Stimulated activated CD4-positive, alpha-beta T cell treated with anti-CD3 and anti-CD28 coated beads, TNF-alpha, amount 100 ng/mL, for 24 hours (primary cell): ENCODE data around the gene HS3ST6.
"Not testable (repeated sequence)": the region's sequence is repeated elsewhere in the genome, so short reads cannot be mapped to it uniquely, and the experiment has no call there.

Experiments used
- DNase-seq, 3 experiments: peaks; one replicate each; pipeline ENCODE4 v3.0.0-alpha.2; 2020; ENCODE audit warnings: low read depth in 3 of 3

Gene HS3ST6

DNA sequence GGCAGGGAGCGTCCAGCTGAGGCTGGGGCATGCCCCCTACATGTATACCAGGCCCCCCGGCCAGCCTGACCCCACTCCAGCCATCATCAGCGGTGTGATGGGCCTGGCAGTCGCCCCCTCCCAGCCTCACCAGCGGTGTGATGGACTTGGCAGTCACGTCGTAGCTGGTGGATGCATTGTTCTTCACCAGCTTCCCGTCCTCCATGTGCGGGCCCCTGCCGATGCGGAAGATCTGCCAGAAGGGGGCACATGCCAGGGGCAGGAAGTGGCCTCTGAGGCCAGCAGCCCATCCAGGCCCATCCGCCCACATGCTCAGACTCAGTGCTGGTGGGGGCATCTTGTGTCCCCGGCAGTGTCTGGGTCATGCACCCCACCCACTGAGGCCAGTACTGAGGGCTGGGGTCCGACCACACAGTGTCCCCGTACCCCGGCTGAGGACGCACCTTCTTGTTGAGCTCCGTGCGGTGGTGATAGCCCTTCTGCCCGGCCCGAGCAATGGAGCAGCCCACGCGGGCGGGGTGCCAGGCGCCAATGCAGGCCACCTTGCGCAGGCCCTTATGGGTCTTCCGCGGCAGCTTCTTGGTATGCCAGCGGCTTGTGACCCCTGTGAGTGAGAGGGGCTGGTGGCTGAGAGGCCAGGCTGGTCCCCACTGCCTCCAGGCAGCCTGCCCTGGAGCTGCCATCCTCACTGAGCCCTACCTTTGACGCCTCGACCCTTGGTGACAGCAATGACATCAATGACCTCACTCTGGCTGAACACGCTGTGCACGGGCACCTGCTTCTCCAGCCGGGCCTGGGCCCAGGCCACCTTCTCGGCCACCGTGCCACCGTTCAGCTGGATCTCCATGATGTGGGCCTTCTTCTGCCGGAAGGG is 28.5 kb upstream of the HS3ST6 start:
- DNase-seq, result no peak

DNA sequence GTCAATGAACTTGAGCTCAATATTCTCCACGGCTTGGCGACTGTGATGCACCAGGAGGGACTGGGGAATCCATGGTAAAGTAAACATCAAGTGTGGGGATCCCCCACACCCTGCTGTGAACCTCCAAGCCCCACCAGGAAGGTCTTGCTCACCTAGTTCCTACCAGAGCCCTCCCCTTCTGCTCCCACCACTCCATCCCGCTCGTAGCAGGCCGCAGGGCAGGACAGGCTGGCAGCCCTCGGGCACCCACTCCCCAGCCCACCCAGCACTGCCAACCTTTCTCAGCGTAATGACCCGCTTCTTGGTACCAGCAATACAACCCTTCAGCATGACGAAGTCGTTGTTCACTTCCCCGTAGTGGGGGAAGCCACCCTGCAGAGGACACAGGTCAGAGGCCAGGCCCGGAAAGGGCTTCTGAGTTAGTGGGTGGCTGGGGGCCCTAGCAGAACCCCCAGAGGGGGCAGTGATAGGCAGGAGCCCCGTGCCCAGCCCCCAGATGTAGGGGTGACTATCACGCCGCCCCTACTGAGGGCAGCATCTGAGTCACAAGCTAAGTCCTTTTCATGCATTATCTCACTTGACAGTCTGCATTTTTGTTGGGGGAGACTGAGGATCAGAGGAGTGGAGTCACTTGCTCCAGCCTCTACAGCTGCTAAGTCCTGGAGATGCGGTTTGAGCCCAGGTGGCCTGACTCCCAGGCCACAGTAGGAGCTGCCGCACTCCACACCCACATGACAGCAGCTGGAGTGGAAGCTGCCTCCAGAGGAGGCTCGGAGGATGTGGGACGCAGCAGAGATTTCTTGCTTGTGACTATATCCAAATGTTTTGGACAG is 27.6 kb upstream of the HS3ST6 start:
- DNase-seq, result no peak

DNA sequence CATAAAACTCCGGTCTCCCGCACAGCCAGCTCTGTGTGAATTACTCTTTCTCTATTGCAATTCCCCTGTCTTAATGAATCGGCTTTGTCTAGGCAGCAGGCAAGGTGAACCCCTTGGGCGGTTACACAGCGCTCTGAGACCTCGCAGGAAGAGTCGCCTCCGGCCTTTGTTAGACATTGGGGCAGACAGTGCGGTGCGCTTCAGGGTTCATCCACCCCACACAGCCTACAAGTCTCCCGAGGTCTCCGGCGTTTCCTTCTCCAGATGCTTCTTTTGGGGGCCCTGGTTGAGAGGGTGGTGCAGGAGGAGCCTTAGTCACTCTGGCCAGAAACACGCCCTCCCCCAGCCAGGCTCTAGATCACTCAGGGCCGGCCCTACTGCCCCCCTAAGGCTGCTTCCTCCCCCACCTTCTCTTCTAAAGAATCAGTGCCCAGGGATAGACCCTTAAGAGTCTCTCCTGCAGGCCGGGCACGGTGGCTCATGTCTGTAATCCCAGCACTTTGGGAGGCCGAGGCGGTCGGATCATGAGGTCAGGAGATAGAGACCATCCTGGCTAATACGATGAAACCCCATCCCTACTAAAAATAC is 26.5 kb upstream of the HS3ST6 start:
- DNase-seq, result no peak

DNA sequence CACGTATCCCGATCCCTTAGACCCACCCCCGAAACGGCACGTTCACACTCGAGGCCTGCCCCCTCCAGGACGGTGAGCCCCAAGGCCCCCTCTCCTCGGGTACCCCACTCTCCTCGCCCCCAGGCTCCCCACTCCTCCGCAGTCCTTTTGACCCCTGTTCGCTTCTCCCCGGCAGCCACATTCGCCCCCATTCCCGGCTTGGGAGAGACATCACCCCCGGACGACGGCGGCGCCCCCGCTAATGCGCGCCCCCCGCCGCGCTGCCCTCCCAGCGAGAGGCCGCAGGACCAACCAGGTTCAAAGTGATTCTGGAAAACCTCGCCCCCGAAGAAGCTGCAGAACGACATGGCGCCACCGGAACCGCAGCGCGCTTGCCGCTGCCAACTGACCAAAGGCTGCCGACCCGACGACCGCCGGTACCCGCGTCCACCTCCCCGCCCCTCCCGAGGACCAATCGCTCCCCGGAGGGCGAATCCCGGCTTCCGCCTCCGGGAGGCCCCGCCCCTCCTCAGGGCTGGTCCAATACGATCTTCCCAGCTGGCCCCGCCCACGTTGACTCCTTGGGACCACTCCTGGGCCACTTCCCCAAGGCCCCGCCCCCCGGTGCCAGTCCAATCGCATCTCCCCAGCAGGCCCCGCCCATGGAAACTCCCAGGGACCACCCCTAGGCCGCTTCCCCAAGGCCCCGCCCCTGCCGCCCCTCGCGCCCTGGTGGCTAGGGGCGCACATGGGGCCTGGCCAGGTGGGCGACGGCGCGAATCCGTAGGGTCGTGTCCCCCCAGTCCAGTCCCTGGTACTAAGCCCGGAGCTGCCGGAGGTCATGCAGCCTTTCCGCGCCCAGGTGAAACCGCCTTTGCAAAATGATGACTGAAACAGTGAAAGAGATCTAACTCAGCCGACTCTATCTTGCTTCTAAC is 24.9 kb upstream of the HS3ST6 start, which contains the start of gene MSRB1:
TSS of gene MSRB1 (minus strand) at position 390 of the 917 bp plus-strand sequence. CDS start at position 347, 43 bp downstream.
- peak; percentile 99 to 100 (median 99) for DNase-seq

DNA sequence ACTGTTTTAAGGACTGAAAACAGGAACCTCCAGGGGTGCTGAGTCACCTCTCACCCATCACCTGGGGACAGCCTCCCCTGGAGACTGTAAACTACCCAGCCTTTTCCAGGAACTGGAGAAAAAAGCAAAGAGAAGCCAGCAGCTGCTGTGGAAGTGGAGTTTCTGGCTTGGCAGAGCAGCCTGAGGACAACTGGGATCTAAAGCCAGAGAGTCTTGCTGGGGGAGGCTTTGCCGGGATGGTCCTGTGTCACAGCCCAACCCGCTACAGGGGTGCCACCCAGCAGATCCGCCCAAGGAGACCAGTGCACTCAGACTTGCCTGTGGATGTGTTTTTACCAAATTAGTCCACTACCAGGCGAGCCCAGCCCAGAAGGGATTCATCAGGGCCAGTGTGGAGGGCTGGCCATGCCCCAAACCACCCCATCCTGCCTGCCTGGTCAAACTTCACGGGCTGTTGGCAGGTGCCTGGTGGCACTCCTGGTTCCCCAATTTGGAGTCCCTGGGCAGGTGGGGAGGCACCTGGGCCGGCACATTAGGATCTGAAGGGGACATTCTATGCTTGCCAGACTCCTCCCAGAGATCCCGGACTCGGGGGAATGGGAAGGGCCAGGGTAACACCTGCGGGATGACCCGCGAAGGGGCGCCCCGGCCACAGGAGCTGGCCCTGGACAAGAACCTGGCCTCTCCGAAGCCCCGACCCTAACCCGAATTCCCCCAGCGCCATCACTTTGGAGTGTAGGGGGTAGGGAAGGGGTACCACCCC is 24.0 kb upstream of the HS3ST6 start:
- DNase-seq, result no peak

DNA sequence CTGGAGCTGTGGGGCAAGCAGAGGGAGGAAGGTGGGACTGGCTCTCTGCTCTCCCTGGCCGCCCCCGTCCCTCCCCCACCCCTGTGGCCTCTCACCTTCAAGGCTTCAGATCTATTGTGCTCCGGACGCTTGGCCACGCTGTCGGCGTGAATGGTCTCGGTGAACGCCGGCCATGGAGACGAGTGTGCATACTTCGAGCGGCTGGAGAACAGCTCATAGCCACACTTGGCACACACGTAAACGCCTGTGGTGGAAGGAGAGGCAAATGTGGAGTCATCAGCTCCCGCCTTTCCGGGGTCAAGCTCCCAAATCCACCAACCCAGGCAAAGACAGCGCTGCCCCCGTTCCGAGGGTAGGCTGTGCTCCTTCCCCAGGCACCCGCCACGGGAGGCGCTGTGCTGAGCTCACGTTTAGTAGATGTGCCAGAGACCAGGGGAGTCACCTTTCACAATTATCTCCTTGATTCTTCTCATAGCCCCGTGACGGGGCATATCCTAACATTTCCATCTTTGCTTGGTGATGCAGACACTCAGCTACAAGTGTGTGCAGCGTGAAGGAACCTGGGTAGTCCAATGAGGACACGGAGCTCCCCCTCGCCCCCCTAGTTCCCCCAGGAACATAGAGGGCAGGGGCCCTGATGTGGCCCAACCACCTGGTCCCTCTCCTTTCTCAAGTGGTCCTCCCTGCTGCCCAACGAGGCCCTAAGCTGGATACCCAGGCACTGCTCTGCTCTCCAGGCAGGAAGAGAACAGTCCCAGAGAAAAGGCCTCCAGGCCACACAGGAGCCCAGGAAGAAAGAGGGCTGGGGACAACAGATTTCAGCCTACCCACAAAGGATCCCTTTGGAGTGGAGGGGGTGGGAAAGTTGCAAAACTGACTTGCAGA is 23.2 kb upstream of the HS3ST6 start:
- DNase-seq, result no peak

DNA sequence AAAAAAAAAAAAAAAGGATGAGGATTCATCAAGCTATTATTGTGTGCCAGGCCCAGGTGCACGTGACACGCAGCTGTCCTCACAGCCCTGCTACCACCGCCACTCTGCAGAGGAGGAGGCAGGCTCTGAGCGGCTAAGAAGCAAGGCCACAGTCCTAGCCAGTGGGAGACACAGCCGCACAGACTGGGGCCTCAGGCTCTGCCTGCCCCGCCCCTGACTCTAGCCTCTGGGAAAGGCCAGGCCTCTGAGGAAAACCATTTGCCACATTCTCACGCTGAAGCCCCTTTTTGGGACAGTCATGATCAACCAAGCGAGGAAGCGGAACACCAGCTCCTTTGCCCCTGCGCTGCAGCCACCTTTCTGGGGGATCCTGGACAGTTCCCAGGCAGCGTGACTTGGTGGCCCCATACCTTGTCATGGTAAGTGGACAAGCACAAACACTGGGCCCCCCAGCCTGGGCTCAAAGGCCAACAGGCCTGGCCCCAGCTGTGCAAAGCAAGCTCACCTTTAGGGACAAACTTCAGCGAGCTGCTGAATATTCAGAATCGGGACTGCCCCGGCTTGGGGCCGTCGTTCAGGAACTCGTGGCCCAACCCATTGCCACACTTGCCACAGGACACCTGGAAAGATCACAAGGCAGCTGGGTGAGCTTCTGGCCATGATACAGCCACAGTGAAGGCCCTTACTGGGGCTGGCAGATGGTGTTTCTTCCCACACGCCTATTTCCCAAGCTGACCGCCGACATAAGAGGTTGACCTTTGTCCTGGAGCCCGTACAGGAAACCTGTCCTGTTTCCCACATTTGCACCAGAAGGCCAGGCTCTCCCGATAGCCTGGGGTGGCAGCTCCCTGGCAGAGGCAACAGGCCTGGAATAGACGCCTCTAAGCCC is 22.3 kb upstream of the HS3ST6 start:
- no peak for DNase-seq

DNA sequence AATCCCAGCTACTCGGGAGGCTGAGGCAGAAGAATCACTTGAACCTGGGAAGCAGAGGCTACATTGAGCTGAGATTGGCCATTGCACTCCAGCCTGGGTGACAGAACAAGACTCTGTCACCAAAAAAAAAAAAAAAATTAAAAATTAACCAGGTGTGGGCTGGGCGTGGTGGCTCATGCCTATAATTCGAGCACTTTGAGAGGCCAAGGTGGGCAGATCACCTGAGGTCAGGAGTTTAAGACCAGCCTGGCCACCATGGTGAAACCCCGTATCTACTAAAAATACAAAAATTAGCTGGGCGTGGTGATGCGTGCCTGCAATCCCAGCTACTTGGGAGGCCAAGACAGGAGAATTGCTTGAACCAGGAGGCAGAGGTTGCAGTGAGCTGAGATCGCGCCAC is 21.6 kb upstream of the HS3ST6 start:
- not testable (repeated sequence) for DNase-seq

DNA sequence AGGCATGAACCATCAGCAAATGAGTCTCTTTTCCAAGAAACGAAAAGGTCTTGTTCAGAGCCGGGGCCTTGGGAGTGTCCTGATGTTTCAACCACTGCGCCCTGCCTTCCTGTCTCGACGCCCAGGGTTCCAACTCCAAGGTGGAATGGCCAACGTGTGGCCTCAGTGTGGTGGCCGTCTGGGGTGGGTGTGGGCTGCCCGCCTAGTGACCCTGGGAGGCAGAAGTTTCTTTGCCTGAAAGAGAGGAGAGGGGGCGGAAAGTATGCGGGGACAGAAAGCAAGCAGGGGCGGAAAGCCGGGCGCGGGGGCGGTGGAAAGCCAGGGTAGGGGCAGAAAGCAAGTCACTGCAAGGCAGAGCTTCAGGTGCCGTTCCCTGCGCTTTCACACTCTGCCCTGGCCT is 20.7 kb upstream of the HS3ST6 start:
- no peak for DNase-seq

DNA sequence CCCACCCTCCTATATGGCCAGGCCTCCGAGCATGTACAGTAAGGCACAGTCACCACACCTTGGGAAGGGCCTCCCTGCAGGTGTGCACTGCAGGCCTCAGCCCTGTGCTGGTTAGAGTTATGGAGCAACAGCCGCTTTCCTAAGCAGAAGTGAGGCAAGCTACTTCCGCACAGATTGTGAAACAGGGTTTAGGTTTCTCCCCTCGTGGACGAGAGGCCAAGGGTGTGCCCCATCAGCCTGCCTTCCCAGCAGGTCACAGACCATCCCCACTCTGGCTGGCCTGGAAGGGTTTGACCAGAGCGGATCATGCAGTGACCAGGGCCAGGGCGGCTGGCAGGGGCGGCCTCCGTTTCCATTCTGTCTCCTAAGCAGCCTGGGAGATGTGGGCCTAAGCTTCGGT is 20.1 kb upstream of the HS3ST6 start:
- DNase-seq, result no peak

DNA sequence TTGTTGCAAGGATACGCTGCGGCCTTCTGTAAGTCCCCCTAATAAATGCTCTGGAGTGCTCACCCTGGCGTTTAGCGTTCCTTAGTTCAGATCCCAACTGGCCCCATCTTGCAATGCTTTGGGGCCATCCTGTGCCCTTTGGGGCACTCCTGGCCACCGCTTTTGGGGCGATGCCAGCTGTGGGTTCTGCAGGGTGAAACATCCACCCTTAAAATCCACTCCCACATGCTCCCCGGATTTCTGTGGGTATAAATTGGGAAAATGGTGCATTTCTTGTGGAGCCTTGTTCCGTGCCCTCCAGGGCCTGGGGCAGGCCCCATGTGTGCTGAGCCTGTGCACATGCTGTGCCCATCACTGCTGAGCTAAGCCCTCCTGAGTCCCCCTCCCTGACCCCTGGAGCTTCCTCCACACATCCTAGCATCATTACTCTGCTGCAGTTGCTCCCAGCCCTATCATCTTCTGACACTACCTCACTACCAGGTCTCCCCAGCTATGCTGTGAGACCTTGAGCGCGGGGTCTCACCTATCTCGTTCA is 18.8 kb upstream of the HS3ST6 start:
- no peak for DNase-seq

DNA sequence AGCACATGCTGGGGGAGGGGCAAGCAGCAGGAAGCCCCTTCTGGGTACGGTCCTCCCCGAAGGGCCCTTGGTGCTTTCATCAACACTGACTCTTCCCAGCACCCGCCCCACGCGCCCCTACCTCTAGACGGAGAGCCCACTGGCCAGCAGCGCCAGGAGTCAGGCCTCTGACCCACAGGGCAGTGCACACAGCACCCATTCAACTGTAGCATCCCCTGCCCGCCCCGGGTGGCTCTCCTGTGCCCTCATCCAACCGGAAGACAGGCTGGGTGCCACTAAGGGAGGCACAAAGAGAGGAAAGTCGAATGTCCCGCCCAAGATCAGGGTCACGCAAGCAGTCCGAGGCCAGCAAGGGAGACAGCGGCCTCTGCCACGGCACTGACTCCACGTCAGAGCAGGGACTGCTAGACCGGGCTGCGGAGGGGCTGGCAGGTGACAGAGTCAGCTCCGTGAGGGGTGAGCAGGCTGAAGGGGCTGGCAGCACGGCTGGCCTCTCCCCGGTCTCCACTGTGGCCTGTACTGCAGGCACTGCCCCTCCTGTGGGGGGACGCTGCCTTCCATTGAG is 15.0 kb upstream of the HS3ST6 start:
- no peak for DNase-seq

DNA sequence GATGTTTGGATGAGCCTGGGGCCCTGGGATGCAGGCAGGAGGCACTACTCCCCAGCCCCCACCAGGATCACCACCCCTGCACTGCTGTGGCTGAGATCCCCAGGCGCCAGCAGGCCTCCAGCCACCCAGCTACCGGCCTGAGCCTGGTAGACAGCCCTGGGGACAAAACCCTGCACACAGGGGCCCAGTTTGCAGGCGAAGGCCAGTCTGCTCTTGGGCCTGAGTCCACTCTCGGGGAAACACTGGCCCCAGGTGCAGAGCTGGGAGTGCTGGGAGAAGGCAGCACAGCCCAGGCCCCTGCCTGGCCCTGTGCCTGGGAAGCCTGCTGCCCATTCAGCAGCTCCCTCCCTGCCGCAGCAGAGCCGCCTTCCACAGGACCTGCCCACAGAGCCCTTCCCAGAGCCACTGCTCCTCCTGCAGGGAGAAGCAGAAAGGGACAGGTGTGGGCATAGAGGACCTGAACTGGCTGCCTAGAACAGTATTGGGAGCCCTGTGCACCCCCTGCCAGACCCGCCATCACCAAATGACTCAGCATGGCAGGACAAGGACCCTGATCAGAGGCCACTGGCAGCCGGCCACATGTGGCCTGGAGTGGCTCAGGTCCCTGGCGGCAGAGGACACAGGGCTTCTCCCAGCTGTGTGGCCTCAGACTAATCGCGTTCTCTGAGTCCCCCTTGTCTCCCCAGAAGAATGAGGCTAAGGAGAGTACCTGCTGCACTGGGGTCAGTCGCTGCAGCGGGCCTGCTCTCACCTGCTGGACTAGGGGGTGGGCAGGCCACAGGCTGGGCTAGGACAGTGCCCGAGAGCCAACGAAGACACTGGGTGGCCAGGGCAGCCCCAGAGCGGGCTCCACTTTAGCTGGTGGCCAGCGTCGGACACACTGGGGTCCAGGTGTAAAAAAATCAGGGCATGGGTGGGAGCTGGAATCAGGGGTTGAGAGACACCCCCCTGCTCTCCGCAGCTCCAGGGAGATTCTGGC is 14.1 kb upstream of the HS3ST6 start:
- DNase-seq, result no peak

DNA sequence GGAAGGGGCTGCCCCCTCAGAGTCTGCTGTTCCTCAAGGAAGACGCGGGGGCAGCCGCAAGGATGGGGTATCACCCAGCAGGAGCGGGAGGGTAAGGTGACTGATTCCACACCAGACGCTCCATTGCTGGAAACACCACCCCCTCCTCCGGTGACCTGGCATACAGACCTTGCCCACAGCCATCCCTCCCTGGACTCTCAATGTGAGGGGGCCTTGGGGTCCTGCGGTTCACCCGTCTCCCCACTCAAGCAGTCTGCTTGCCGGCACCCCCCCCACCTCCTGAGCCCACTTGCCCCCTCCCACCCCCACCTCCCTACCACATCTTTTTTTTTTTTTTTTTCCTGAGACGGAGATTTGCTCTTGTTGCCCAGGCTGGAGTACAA is 12.1 kb upstream of the HS3ST6 start:
- DNase-seq, result no peak

DNA sequence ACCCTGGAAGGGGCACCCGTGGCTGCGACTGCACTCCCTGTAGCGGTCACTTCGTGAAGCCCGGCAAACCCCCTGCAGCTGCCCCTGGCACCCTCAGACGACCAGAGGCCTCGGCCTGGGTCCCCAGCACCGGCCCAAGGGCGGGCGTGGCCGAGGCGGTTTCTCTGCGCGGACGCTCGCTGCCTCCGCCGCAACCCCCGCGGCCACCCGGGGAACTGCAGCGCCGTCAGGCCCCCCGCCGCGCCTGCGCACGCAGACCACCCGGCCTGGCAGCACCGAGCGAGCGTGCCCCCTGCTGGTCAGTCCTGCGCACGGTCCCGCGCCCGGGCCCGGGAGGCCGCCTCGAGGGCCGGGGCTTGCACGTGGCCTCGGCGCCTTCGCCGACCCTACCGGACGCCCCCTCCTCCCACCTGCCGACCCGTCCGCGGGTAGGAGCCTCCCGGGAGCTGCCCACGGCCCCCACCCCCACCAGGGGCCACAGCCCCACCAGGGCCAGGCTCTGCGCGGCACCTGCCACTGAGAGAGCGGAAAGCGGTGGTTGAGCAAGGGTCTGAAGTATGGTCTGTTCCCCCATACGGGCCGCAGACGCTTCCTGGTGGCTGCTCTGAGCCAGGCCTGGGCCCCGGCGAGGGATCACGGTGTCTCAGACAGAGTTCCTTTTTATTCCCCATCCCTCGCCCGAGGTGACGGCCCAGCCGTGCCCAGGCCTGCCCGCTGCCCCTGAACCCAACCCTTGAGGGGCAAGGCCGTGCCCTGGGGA is 11.5 kb upstream of the HS3ST6 start:
- DNase-seq, result peak; percentile 82 to 91 (median 88)

DNA sequence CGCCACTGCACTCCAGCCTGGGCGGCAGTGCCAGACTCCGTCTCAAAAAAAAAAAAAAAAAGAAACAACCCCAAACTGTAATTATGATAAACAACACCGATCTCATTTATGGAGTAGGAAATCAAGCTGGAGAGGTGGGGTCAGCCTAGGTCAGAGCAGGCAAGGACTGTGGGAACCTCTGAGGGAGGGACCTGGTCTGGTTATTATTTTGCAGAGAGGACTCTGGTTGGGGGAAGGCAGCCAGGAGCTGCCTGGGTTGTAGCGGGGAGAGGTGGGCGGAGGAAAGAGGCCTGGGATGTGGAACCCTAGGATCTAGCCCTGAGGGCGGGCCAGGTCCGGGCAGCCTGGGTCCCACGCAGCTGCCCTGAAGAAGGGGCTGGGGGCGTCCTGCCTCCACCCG is 10.9 kb upstream of the HS3ST6 start:
- no peak for DNase-seq
